ENCODE data around the gene EZH1. TPM values are rescaled to one million over a fixed set of nuclear protein-coding genes. Genes with fewer than 3 reads are reported as not detected.

EZH1 gene
- total RNA-seq, 4 donors from 2014 or later: 13.4 to 49.2 (median 22.0) TPM

DNA sequence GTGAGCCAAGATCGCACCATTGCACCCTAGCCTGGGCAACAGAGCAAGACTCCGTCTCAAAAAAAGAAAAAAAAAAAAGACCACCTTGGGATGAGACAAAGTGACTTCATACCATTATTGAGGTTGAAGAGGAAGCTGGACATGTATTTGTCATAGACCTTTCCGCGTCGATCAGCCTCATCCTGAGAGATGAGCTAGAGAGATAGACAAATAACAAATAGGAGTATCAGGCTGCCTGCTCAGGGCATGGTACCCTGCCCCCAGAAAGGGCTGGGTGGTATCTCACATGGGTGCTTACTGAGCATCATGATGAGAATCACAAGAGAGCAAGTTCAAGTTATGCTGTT is 40.4 kb downstream of the EZH1 start:
- intact Hi-C loops (cut with DNase I): no loop called here
- H3K27ac ChIP-seq: no peak overlapping the region

DNA sequence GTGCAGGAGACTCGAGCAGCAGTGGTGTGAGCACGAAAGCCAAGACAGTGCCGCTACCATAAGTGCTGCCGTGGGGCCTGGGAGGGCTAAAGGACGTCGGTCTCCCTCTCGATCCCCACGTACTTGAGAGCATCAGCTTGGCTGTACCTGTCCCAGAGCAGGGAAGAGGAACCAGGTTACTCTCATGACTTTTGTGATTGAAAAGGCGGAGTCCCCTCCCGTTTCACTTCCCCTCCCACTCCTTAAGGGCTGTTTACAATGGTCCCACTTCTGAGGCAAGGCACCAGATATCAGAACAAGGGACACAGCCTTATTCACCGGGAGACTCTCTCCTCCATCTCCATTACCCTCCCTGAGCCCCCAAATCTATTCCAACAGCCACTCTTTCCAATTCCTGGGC is 42.4 kb downstream of the EZH1 start:
- intact Hi-C loops (cut with DNase I): no loop called here
- H3K36me3 ChIP-seq: peaks cover 28 to 93% (median 61%) of the 10 kb centered on the region in 3 donors
- H3K27ac ChIP-seq: no peak overlapping the region
- no peak overlapping the region for H3K4me3 ChIP-seq
- WGBS, 2 donors: 83 to 86% methylated on average over 5 to 11 of the region's 11 CpGs
- no peaks in the 10 kb centered on the region for H3K27me3 ChIP-seq
- peaks cover 0 to 12% (median 0%) of the 10 kb centered on the region in 3 donors for H3K4me1 ChIP-seq
- no peaks in the 10 kb centered on the region for H3K9me3 ChIP-seq
- no peak for DNase-seq
- TF ChIP-seq POLR2A (IDR thresholded peaks at IDR 0.05): no peak
- TF ChIP-seq, protein P1, sequence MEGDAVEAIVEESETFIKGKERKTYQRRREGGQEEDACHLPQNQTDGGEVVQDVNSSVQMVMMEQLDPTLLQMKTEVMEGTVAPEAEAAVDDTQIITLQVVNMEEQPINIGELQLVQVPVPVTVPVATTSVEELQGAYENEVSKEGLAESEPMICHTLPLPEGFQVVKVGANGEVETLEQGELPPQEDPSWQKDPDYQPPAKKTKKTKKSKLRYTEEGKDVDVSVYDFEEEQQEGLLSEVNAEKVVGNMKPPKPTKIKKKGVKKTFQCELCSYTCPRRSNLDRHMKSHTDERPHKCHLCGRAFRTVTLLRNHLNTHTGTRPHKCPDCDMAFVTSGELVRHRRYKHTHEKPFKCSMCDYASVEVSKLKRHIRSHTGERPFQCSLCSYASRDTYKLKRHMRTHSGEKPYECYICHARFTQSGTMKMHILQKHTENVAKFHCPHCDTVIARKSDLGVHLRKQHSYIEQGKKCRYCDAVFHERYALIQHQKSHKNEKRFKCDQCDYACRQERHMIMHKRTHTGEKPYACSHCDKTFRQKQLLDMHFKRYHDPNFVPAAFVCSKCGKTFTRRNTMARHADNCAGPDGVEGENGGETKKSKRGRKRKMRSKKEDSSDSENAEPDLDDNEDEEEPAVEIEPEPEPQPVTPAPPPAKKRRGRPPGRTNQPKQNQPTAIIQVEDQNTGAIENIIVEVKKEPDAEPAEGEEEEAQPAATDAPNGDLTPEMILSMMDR (IDR thresholded peaks at IDR 0.05): no peak

More for the DNA sequence above, 40.4 kb downstream of the EZH1 start:
- no peak for TF ChIP-seq POLR2A (IDR thresholded peaks at IDR 0.05)
- TF ChIP-seq, protein P1 (IDR thresholded peaks at IDR 0.05): no peak
- 83 to 96% methylated on average over 5 of the region's 5 CpGs for WGBS, 2 donors
- Histone ChIP-seq H3K9me3 (no peaks in the 10 kb centered on the region), H3K4me3 (no peak overlapping the region), H3K27me3 (no peaks in the 10 kb centered on the region), H3K4me1 (peaks cover 0 to 4% (median 0%) of the 10 kb centered on the region in 3 donors), H3K36me3 (peaks cover 40 to 100% (median 81%) of the 10 kb centered on the region in 3 donors)
- no peak for DNase-seq

DNA sequence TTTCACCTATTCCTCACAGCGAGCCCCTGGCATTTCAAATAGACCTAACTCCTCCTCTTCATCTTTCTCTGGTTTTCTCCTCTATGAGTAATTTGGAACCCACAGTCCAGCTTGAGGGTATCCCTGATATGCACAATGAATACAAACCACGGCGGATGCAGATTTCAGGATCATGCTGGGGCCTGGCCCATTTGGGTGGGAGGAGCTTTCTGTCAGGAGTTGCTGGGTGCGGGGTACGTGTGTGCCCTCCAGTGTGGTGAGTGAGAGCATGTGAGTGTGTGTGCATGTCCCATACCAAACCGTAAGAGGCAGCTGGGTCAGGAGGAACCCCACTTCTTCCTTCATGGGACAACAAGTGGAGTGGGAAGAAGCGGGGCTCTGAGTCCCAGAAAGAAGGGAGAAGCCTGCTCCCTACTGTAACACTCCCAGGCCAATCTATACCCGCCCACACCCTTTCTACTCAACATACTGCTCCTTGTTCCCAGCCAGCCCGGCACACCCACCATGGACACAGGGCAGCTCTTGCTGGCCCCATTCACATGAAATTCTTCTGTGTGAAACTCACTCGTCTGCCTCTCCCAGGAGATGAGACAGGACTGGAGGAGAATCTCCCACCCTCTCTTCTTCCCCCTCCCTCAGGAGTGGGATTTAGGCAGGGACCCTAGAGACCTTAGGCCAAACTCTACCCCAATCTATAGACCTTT is 44.1 kb downstream of the EZH1 start:
- TF ChIP-seq, protein P1 (IDR thresholded peaks at IDR 0.05): no peak
- TF ChIP-seq POLR2A (IDR thresholded peaks at IDR 0.05): no peak
- 77 to 81% methylated on average over 9 to 10 of the region's 10 CpGs for WGBS, 2 donors
- H3K27me3 ChIP-seq: no peaks in the 10 kb centered on the region
- DNase-seq: no peak
- H3K9me3 ChIP-seq: no peaks in the 10 kb centered on the region
- H3K27ac ChIP-seq: no peak overlapping the region
- H3K4me1 ChIP-seq: peaks cover 0 to 12% (median 0%) of the 10 kb centered on the region in 3 donors
- intact Hi-C loops (cut with DNase I): no loop called here
- H3K36me3 ChIP-seq: peaks cover 16 to 93% (median 46%) of the 10 kb centered on the region in 3 donors
- H3K4me3 ChIP-seq: no peak overlapping the region

DNA sequence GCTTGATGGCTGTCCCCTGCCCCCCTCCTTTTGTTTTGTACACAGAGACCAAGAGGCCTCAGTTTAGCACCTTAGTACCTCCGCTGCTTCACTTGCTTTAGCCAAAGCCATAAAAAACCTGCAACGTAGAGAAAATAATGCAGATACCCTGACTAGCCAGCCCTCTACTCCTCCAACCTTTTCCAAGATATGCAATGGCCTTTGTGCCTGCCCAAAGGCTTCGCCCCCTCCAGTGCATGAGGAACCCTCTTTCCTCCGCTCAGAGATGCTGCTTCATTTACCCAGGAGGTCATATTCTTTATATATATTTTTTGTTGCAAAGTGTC is 45.5 kb downstream of the EZH1 start:
- peaks cover 15 to 91% (median 33%) of the 10 kb centered on the region in 3 donors for H3K36me3 ChIP-seq
- intact Hi-C loops (cut with DNase I): no loop called here
- peaks cover 0 to 12% (median 0%) of the 10 kb centered on the region in 3 donors for H3K4me1 ChIP-seq
- no peaks in the 10 kb centered on the region for H3K27me3 ChIP-seq
- H3K9me3 ChIP-seq: no peaks in the 10 kb centered on the region
- TF ChIP-seq, protein P1 (IDR thresholded peaks at IDR 0.05): no peak
- TF ChIP-seq POLR2A (IDR thresholded peaks at IDR 0.05): no peak
- 86 to 89% methylated on average over 4 of the region's 4 CpGs for WGBS, 2 donors
- H3K4me3 ChIP-seq: no peak overlapping the region
- DNase-seq: no peak
- H3K27ac ChIP-seq: peak overlapping the region in 2 of 4 donors; percentile 26 to 40

DNA sequence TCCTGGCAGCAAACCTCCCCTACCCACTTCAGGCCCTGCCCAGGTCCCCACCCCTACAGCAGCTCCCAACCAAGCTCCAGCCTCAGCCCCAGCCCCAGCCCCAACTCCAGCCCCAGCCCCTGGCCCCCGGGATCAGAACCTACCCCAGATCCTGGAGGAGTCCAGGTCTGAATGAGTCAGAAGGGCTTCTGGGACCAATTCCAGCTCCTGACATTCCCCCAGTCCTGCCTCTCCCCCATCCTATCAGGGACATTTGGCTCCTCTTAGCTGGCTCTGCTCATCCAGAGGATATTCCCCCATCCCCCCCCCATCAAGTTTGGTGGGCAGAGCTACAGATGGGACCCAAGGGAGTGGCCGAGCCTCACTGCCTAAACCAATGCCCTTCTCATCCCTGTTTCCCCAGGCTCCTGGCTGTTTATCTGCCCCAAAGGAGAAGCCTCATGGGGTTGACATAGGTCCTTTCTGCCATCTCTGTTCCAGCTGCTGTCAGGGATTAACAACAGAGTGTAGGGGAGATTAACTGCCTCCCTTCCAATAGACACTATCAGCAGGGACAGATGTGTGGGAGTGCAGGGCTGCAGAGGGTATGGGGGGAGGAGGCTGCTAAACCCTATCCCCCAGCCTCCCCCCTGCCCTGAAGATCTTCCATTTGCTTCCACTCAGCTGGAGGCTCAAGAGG is 46.0 kb downstream of the EZH1 start:
- TF ChIP-seq, protein P1 (IDR thresholded peaks at IDR 0.05): no peak
- no peak for TF ChIP-seq POLR2A (IDR thresholded peaks at IDR 0.05)
- Histone ChIP-seq H3K27ac (peak overlapping the region in 2 of 4 donors; percentile 26 to 40), H3K4me3 (no peak overlapping the region), H3K36me3 (peaks cover 10 to 91% (median 28%) of the 10 kb centered on the region in 3 donors), H3K27me3 (no peaks in the 10 kb centered on the region), H3K4me1 (peaks cover 0 to 12% (median 0%) of the 10 kb centered on the region in 3 donors), H3K9me3 (no peaks in the 10 kb centered on the region)
- intact Hi-C loops (cut with DNase I): no loop called here
- DNase-seq: no peak
- 50% methylated on average over 1 of the region's 2 CpGs; no CpG with 5 or more reads in 1 of the 2 donors for WGBS, 2 donors
